MCF 10A (cell line): ENCODE results near the gene PNPLA8. TPM values are rescaled to one million over a fixed set of nuclear protein-coding genes. Genes with fewer than 3 reads are reported as not detected.
A peak's percentile ranks its signal among the peaks of the same experiment; 100 is the strongest.

Source experiments
- BruUV-seq: library from RNA; stranded (reverse); fragments of 400-500 nt; replicated peaks from 2 replicates; lab custom pipeline; 2021; lab: Mats Ljungman, UMichigan
- CTCF ChIA-PET: fragments of 300-600 bp; sonication (Branson Sonifier 250); formaldehyde crosslinking; extraction: SDS; loops from one replicate; lab custom pipeline; 2021; ENCODE audit warnings: antibody characterized with exemption, inconsistent platforms; lab: Yijun Ruan, JAX
- POLR2A ChIA-PET: fragments of 300-600, 350-650 bp; sonication (Branson Sonifier 250); formaldehyde crosslinking; extraction: SDS; loops from one replicate; lab custom pipeline; 2020; ENCODE audit warnings: antibody characterized with exemption, inconsistent platforms; lab: Yijun Ruan, JAX
- DNase-seq: peaks from one replicate; pipeline ENCODE4 v3.0.0-alpha.2; 2018; ENCODE audit not compliant: unreplicated experiment
- H3K27ac Mint-ChIP-seq: one replicate; pipeline ENCODE4 v1.8.0; 2022; ENCODE audit warnings: mild to moderate bottlenecking, low read depth, mixed read lengths; ENCODE audit not compliant: unreplicated experiment
- H3K27me3 Mint-ChIP-seq: one replicate; pipeline ENCODE4 v1.8.0; 2022; ENCODE audit warnings: mixed read lengths; ENCODE audit not compliant: insufficient read depth, unreplicated experiment
- H3K36me3 Mint-ChIP-seq: one replicate; pipeline ENCODE4 v1.8.0; 2022; ENCODE audit warnings: mild to moderate bottlenecking, moderate library complexity, mixed read lengths; ENCODE audit not compliant: insufficient read depth, unreplicated experiment
- H3K4me1 Mint-ChIP-seq: one replicate; pipeline ENCODE4 v1.8.0; 2022; ENCODE audit warnings: mixed read lengths; ENCODE audit not compliant: insufficient read depth, unreplicated experiment
- H3K4me3 Mint-ChIP-seq: one replicate; pipeline ENCODE4 v1.8.0; 2022; ENCODE audit warnings: mild to moderate bottlenecking, moderate library complexity, mixed read lengths; ENCODE audit not compliant: unreplicated experiment
- H3K9me3 Mint-ChIP-seq: one replicate; pipeline ENCODE4 v1.8.0; 2022; ENCODE audit warnings: mixed read lengths; ENCODE audit not compliant: unreplicated experiment
- intact Hi-C: fragments of 100-400 bp; cut with micrococcal nuclease; formaldehyde crosslinking; loops from 2 replicates; pipeline ENCODE4 v1.14.1; 2022
- total RNA-seq: library from RNA; stranded (reverse); gene quantifications from 2 replicates; pipeline ENCODE4 v1.2.3, GENCODE V29; 2022
- TF ChIP-seq, protein P1 (sequence below): fragments of 200-600 bp; IDR thresholded peaks from one replicate; pipeline ENCODE4 v1.8.0; 2022; ENCODE audit warnings: antibody characterized with exemption, mild to moderate bottlenecking; ENCODE audit not compliant: unreplicated experiment

PNPLA8 gene
- total RNA-seq, 1 experiment from 2014 or later: 28.5 TPM

DNA sequence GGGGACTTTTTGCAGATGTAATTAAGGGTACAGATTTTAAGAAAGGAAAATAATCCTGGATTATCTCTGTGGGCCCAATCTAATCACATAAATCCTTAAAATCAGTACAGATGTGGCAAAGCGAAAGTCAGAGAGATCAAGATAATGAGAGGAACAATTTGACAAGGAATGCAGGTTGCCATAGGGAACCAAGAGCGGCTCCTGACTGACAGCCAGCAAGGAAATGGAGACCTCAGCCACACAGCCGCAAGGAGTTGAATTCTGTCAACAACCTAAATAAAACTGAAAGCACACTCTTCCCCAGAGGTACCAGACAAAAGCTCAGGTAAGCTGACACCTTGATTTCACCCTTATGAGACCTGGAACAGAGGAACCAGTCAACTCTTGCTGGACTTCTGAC is 3.4 kb upstream of the PNPLA8 start:
- no peak for DNase-seq
- no peaks in the 10 kb centered on the region for H3K9me3 Mint-ChIP-seq
- BruUV-seq: no TSS peak
- CTCF ChIA-PET: no interaction called here
- no peak overlapping the region for H3K27ac Mint-ChIP-seq
- H3K4me3 Mint-ChIP-seq: no peak overlapping the region
- H3K36me3 Mint-ChIP-seq: no peaks in the 10 kb centered on the region
- H3K27me3 Mint-ChIP-seq: no peaks in the 10 kb centered on the region
- peaks cover 17% of the 10 kb centered on the region for H3K4me1 Mint-ChIP-seq
- TF ChIP-seq, protein P1, sequence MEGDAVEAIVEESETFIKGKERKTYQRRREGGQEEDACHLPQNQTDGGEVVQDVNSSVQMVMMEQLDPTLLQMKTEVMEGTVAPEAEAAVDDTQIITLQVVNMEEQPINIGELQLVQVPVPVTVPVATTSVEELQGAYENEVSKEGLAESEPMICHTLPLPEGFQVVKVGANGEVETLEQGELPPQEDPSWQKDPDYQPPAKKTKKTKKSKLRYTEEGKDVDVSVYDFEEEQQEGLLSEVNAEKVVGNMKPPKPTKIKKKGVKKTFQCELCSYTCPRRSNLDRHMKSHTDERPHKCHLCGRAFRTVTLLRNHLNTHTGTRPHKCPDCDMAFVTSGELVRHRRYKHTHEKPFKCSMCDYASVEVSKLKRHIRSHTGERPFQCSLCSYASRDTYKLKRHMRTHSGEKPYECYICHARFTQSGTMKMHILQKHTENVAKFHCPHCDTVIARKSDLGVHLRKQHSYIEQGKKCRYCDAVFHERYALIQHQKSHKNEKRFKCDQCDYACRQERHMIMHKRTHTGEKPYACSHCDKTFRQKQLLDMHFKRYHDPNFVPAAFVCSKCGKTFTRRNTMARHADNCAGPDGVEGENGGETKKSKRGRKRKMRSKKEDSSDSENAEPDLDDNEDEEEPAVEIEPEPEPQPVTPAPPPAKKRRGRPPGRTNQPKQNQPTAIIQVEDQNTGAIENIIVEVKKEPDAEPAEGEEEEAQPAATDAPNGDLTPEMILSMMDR: no peak
- POLR2A ChIA-PET: interaction anchor here (1.5 to 8.5 kb wide), 2 partner anchors 30 to 41 kb away, joined by 6 to 244 read pairs; partner anchors contain the start of genes DNAJB9 and THAP5
- intact Hi-C loops: no loop called here

DNA sequence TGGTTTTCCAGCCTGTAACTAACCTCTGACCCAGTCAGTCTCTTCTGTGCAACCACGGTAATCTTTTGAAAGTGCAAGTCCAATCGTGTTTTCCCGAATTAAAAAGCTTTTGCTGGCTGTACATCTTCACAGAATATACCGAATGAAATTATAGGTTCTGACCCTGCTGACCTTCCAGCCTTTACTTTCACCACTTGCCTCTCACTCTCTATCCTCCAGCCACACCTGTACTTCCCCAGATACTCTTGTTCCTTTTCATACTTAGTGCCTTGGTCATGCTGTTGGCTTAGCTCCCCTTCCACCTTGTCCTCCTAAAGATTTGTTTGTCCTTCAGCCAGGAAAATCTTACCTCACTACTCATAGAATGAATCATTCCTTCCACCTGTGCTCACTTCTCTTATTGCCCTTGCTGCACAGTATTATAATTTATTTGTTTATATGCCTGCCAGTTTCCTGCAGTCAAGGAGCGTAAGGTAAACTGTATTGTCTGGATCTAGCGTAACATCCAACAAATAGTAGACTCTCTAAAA is 2.3 kb upstream of the PNPLA8 start:
- Mint-ChIP-seq H3K27me3 (no peaks in the 10 kb centered on the region), H3K4me1 (peaks cover 27% of the 10 kb centered on the region), H3K4me3 (peak overlapping the region; percentile 58), H3K27ac (peak overlapping the region; percentile 99), H3K36me3 (peaks cover 8% of the 10 kb centered on the region), H3K9me3 (no peaks in the 10 kb centered on the region)
- ChIA-PET POLR2A (interaction anchor here (0.8 to 8.5 kb wide), 8 partner anchors 9 to 46 kb away, joined by 3 to 244 read pairs (median 6); partner anchors contain the start of genes DNAJB9 and THAP5), CTCF (interaction anchor here (0.6 to 1.1 kb wide), 3 partner anchors 29 to 68 kb away, joined by 3 to 5 read pairs (median 3); no protein-coding TSS in a partner anchor)
- DNase-seq: peak; percentile 69
- intact Hi-C loops: no loop called here
- TF ChIP-seq, protein P1: no peak
- no TSS peak for BruUV-seq

DNA sequence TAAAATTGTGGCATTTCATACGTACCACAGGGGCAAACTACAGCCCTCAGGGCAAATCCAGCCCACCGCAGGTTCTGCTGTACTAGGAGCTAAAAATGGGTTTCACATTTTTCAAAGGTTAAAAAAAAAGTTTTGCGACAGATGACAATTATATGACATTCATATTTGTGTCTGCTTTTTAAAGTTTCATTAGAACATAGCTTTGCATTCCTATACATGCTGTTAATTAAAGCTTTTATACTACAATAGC is 758 bp upstream of the PNPLA8 start:
- ChIA-PET CTCF (interaction anchor here (0.6 to 0.7 kb wide), 4 partner anchors 10 to 1325 kb away, joined by 3 read pairs; no protein-coding TSS in a partner anchor), POLR2A (interaction anchor here (0.7 to 8.5 kb wide), 11 partner anchors 9 to 784 kb away, joined by 3 to 244 read pairs (median 9); partner anchors contain the start of genes DNAJB9 and THAP5)
- TF ChIP-seq, protein P1: no peak
- Mint-ChIP-seq H3K36me3 (peaks cover 16% of the 10 kb centered on the region), H3K27ac (peak overlapping the region; percentile 99), H3K9me3 (no peaks in the 10 kb centered on the region), H3K27me3 (no peaks in the 10 kb centered on the region), H3K4me3 (peak overlapping the region; percentile 99), H3K4me1 (peaks cover 37% of the 10 kb centered on the region)
- DNase-seq: no peak
- intact Hi-C loops: loop anchor here (1.0 kb wide), 1 partner anchor 43 kb away; the partner anchor contains the start of genes DNAJB9 and THAP5
- TSS peak; percentile 95 for BruUV-seq

DNA sequence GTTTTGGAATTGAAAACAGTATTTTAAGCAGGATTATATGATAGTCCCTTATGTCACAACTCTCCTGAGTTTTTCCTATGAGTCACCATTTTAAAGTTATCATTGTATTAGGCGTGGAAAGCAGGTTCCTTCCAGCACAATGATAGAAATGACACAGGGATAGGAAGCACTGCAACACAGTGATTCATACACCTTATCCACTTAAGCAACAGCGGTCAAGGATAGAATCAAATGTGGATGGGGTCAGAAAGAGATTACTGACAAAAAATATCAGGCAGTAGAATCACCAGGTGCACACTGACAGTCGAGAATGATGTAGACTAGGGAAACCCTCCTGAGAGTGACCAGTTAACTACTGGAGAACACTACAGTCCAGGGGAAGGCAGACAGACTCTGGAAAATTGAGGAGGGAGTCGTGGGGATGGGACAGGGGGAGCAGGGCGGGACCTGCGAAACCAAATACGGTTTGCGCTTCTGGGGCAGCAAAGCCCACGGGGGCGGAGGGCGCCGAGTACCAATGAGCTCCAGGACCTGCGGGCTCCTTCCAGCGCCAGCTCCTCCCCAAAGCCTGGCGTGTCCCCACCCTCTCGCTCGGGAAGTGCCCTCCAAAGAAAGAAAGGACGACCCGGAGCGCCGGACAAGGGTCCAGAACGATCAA is 479 bp downstream of the PNPLA8 start:
- ChIA-PET CTCF (interaction anchor here (0.5 to 1.1 kb wide), 4 partner anchors 31 to 1983 kb away, joined by 3 to 5 read pairs (median 3); no protein-coding TSS in a partner anchor), POLR2A (interaction anchor here (0.6 to 8.5 kb wide), 15 partner anchors 8 to 1360 kb away, joined by 3 to 244 read pairs (median 8); partner anchors contain the start of genes DNAJB9 and THAP5)
- no peaks in the 10 kb centered on the region for H3K9me3 Mint-ChIP-seq
- H3K27ac Mint-ChIP-seq: peak overlapping the region; percentile 99
- H3K27me3 Mint-ChIP-seq: no peaks in the 10 kb centered on the region
- TF ChIP-seq, protein P1: no peak
- intact Hi-C loops: no loop called here
- peaks cover 49% of the 10 kb centered on the region for H3K4me1 Mint-ChIP-seq
- H3K36me3 Mint-ChIP-seq: peaks cover 26% of the 10 kb centered on the region
- peak; percentile 84 for DNase-seq
- TSS peak; percentile 57 for BruUV-seq
- H3K4me3 Mint-ChIP-seq: peak overlapping the region; percentile 99
